ENCODE measurements around the gene KIAA1755.

GRCh38 chr20:38162149-38162548 lies 98.4 kb downstream of the KIAA1755 start:
- no peak for TF ChIP-seq CTCF (IDR thresholded peaks at IDR 0.05; ENCODE audit: low read depth, low read length)
- no peak for TF ChIP-seq EZH2phosphoT487 (IDR thresholded peaks at IDR 0.05; ENCODE audit: low read depth)
